OCI-LY7 (cell line): Measurements from ENCODE around the gene SOX8. TPM values are rescaled to one million over a fixed set of nuclear protein-coding genes. Genes with fewer than 3 reads are reported as not detected.

ENCODE experiments used
- BruUV-seq: library from RNA; stranded (reverse); fragments of 400-500 nt; replicated peaks from 2 replicates; lab custom pipeline; 2021; lab: Mats Ljungman, UMichigan
- CTCF ChIA-PET: fragments of 300-600 bp; sonication (Branson Sonifier 250); formaldehyde crosslinking; loops from one replicate; lab custom pipeline; 2022; ENCODE audit warnings: antibody characterized with exemption; ENCODE audit not compliant: unreplicated experiment; lab: Charles Lee
- POLR2A ChIA-PET: fragments of 300-600 bp; sonication (Branson Sonifier 250); formaldehyde crosslinking; loops from one replicate; lab custom pipeline; 2022; ENCODE audit warnings: antibody characterized with exemption; lab: Charles Lee
- DNase-seq: peaks from one replicate; pipeline ENCODE4 v3.0.0-alpha.2; 2015; ENCODE audit warnings: low spot score
- H2AFZ ChIP-seq: fragments of 200-600 bp; sonication (generic), shearing (Covaris generic); 2 replicates; pipeline ENCODE4 v1.6.1; 2014; ENCODE audit warnings: mild to moderate bottlenecking, antibody characterized with exemption, low read length, moderate library complexity
- H3K27ac ChIP-seq: fragments of 200-600 bp; sonication (generic); 2 replicates; pipeline ENCODE4 v1.5.1; 2014; ENCODE audit warnings: mixed run types, low read depth, mild to moderate bottlenecking, moderate library complexity, low read length, inconsistent platforms; ENCODE audit not compliant: poor library complexity, severe bottlenecking
- H3K36me3 ChIP-seq: fragments of 200-600 bp; sonication (generic); 2 replicates; pipeline ENCODE4 v1.6.1; 2014; ENCODE audit warnings: mild to moderate bottlenecking, antibody characterized with exemption, low read length, moderate library complexity, mixed read lengths; ENCODE audit not compliant: insufficient read depth
- H3K4me1 ChIP-seq: fragments of 200-600 bp; sonication (generic); 2 replicates; pipeline ENCODE4 v1.5.1; 2014; ENCODE audit warnings: mild to moderate bottlenecking, low read length; ENCODE audit not compliant: insufficient read depth, poor library complexity, severe bottlenecking
- H3K4me2 ChIP-seq: fragments of 200-600 bp; sonication (generic); 2 replicates; pipeline ENCODE4 v1.6.1; 2014; ENCODE audit warnings: mild to moderate bottlenecking, low read length
- H3K4me3 ChIP-seq: fragments of 200-600 bp; sonication (generic); 2 replicates; pipeline ENCODE4 v1.5.1; 2014; ENCODE audit warnings: mild to moderate bottlenecking, low read depth, low read length; ENCODE audit not compliant: poor library complexity, severe bottlenecking
- H3K79me2 ChIP-seq: fragments of 200-600 bp; sonication (generic); 2 replicates; pipeline ENCODE4 v1.6.1; 2016; ENCODE audit warnings: low read depth, mild to moderate bottlenecking, low read length, moderate library complexity, mixed read lengths; ENCODE audit not compliant: insufficient read depth
- H3K9me2 ChIP-seq: fragments of 200-600 bp; sonication (generic); 2 replicates; pipeline ENCODE4 v1.6.1; 2016; ENCODE audit warnings: mild to moderate bottlenecking, low read length, mixed read lengths; ENCODE audit not compliant: insufficient read depth
- H3K9me3 ChIP-seq: fragments of 200-600 bp; sonication (generic); 2 replicates; pipeline ENCODE4 v1.6.1; 2014; ENCODE audit warnings: mild to moderate bottlenecking, mixed run types, low read length, mixed read lengths
- H4K20me1 ChIP-seq: fragments of 200-600 bp; sonication (generic); 2 replicates; pipeline ENCODE4 v1.6.1; 2014; ENCODE audit warnings: mild to moderate bottlenecking, antibody characterized with exemption, low read length, moderate library complexity, mixed read lengths; ENCODE audit not compliant: insufficient read depth
- EZH2phosphoT487 ChIP-seq: fragments of 200-600 bp; sonication (generic); IDR thresholded peaks from 2 replicates; pipeline ENCODE4 v1.6.1; 2018; ENCODE audit warnings: low read depth, borderline replicate concordance, mild to moderate bottlenecking, mixed run types, antibody characterized with exemption, low read length, moderate library complexity, mixed read lengths
- intact Hi-C: fragments of 100-400 bp; cut with micrococcal nuclease; formaldehyde crosslinking; loops from one replicate; pipeline ENCODE4 v1.10.0; 2022; ENCODE audit not compliant: unreplicated experiment
- total RNA-seq, 2 experiments: library from RNA; depleted of rRNA in 1 of 2; stranded (reverse); fragments of >200 nt in 1 of 2; shearing (Covaris generic) in 1 of 2; gene quantifications; 2 replicates each; pipeline ENCODE4 v1.2.3, GENCODE V29; 2014 to 2022
- TF ChIP-seq, protein P1 (sequence below): fragments of 200-600 bp; sonication (generic); conservative IDR thresholded peaks from 2 replicates; pipeline ENCODE4 v1.5.1; 2014; ENCODE audit warnings: mild to moderate bottlenecking, antibody characterized with exemption, low read length, moderate library complexity, mixed read lengths

SOX8 gene
- total RNA-seq, 2 experiments from 2014 or later: 0.85 to 2.4 TPM

DNA sequence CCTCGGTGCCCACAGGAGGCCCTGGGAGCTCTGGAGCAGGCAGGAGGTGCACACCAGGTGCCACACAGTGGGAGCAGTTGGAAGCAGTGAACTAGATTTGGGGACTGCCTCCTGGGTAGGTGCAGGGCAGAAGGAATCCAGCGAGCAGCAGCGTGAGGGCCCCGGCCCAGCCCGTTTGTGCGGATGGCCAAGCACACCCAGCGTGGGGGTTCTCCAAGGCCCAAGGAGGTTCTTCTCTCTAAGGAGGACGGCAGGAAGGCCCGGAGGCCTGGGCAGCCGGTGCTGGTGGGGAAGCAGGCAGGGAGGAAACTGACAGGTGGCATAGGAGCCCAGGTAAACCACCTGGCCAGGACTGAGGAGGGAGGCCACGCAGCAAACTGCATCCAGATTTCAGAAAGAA lies 17.0 kb downstream of the SOX8 start:
- Histone ChIP-seq H3K79me2 (no peaks in the 10 kb centered on the region), H3K4me2 (no peak overlapping the region), H3K4me1 (no peaks in the 10 kb centered on the region), H2AFZ (no peak overlapping the region), H3K27ac (no peak overlapping the region), H3K9me2 (no peaks in the 10 kb centered on the region), H3K9me3 (no peaks in the 10 kb centered on the region), H3K36me3 (no peaks in the 10 kb centered on the region), H4K20me1 (no peaks in the 10 kb centered on the region), H3K4me3 (no peak overlapping the region)
- intact Hi-C loops: no loop called here
- ChIA-PET CTCF (no interaction called here), POLR2A (no interaction called here)
- no peak for DNase-seq
- BruUV-seq: no TSS peak
- no peak for TF ChIP-seq EZH2phosphoT487
- TF ChIP-seq, protein P1, sequence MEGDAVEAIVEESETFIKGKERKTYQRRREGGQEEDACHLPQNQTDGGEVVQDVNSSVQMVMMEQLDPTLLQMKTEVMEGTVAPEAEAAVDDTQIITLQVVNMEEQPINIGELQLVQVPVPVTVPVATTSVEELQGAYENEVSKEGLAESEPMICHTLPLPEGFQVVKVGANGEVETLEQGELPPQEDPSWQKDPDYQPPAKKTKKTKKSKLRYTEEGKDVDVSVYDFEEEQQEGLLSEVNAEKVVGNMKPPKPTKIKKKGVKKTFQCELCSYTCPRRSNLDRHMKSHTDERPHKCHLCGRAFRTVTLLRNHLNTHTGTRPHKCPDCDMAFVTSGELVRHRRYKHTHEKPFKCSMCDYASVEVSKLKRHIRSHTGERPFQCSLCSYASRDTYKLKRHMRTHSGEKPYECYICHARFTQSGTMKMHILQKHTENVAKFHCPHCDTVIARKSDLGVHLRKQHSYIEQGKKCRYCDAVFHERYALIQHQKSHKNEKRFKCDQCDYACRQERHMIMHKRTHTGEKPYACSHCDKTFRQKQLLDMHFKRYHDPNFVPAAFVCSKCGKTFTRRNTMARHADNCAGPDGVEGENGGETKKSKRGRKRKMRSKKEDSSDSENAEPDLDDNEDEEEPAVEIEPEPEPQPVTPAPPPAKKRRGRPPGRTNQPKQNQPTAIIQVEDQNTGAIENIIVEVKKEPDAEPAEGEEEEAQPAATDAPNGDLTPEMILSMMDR: no peak

DNA sequence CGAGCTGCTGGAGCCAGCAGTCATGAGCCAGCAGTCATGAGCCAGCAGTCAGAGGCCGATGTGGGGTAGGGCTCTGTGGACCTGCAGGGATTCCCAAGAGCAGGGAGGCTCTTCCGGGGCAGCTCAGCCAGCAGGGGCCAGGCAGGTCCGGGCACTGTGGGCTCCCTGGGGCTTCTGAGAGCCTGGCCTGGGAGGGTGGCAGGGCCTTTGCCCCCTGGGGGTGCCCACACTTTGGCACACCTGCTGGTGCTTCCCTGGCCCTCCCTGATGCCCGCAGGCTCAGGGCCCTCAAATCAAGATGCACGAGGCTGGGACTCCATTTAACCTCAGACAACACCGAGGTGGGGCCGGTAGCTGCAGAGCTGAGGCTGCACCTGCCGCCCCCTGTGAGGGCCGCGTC lies 18.1 kb downstream of the SOX8 start:
- intact Hi-C loops: no loop called here
- Histone ChIP-seq H3K9me3 (no peaks in the 10 kb centered on the region), H3K9me2 (no peaks in the 10 kb centered on the region), H3K4me3 (no peak overlapping the region), H3K79me2 (no peaks in the 10 kb centered on the region), H3K27ac (no peak overlapping the region), H2AFZ (no peak overlapping the region), H3K36me3 (no peaks in the 10 kb centered on the region), H3K4me2 (no peak overlapping the region), H3K4me1 (no peaks in the 10 kb centered on the region), H4K20me1 (no peaks in the 10 kb centered on the region)
- ChIA-PET POLR2A (no interaction called here), CTCF (no interaction called here)
- BruUV-seq: no TSS peak
- no peak for TF ChIP-seq EZH2phosphoT487
- TF ChIP-seq, protein P1: no peak
- no peak for DNase-seq

DNA sequence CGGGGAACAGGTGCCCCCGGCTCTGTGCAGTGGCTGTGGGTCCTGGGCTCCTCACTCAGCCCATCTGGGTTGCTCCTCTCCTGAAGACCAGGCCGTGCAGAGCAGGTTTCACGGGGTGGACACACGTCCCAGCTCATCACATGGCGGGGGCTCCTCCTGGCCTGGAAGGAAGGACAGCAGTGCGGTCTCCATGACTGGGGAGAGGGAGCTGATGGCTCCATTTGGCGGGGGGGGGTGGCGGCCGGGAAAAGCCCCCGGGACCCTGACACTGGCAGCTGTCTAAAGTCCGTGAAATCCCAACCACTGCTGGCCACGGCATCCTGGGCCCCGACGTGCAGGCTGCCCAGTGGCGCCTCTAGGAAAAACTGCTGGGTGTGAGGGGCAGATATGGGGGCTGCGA lies 19.0 kb downstream of the SOX8 start:
- no peaks in the 10 kb centered on the region for H3K9me2 ChIP-seq
- H3K79me2 ChIP-seq: no peaks in the 10 kb centered on the region
- ChIA-PET POLR2A (no interaction called here), CTCF (no interaction called here)
- no peaks in the 10 kb centered on the region for H3K9me3 ChIP-seq
- no peaks in the 10 kb centered on the region for H3K36me3 ChIP-seq
- no TSS peak for BruUV-seq
- H3K4me3 ChIP-seq: no peak overlapping the region
- DNase-seq: no peak
- H3K4me2 ChIP-seq: no peak overlapping the region
- H2AFZ ChIP-seq: no peak overlapping the region
- no peak overlapping the region for H3K27ac ChIP-seq
- H4K20me1 ChIP-seq: no peaks in the 10 kb centered on the region
- intact Hi-C loops: no loop called here
- no peak for TF ChIP-seq EZH2phosphoT487
- TF ChIP-seq, protein P1: no peak
- H3K4me1 ChIP-seq: no peaks in the 10 kb centered on the region
